IMR-90 (cell line): ENCODE results near the gene KCNJ6. TPM values are rescaled to one million over a fixed set of nuclear protein-coding genes. Genes with fewer than 3 reads are reported as not detected.

Experiments
- ATAC-seq: fragments of 200-7000 bp; cut with Tn5 transposase; 2 replicates; pipeline ENCODE4 v1.9.1; 2020; ENCODE audit warnings: low read depth, mild to moderate bottlenecking, moderate library complexity
- BruUV-seq: library from RNA; stranded (reverse); fragments of 400-500 nt; replicated peaks from 2 replicates; lab custom pipeline; 2021; lab: Mats Ljungman, UMichigan
- CTCF ChIA-PET: fragments of 300-600 bp; formaldehyde crosslinking; extraction: SDS; loops from one replicate; lab custom pipeline; 2021; ENCODE audit warnings: antibody characterized with exemption; lab: Yijun Ruan, JAX
- POLR2A ChIA-PET: fragments of 300-600 bp; sonication (Branson Sonifier 250); formaldehyde crosslinking; loops from one replicate; lab custom pipeline; 2022; ENCODE audit warnings: antibody characterized with exemption; ENCODE audit not compliant: unreplicated experiment; lab: Charles Lee
- DNase-seq: peaks from one replicate; pipeline ENCODE4 v3.0.0; 2013
- H2AFZ ChIP-seq: replicated peaks from 2 replicates; pipeline ENCODE3; 2013; ENCODE audit warnings: low read length, mild to moderate bottlenecking; ENCODE audit not compliant: poor library complexity
- H2AK5ac ChIP-seq: 2 replicates; pipeline ENCODE4 v1.6.1; 2013; ENCODE audit warnings: low read depth, low read length, inconsistent platforms
- H2AK9ac ChIP-seq: replicated peaks from 2 replicates; pipeline ENCODE3; 2013; ENCODE audit warnings: mild to moderate bottlenecking, low read depth, low read length, moderate library complexity; ENCODE audit not compliant: poor library complexity
- H2BK120ac ChIP-seq: 2 replicates; pipeline ENCODE4 v1.6.1; 2013; ENCODE audit warnings: low read depth, low read length, inconsistent platforms
- H2BK15ac ChIP-seq: 3 replicates; pipeline ENCODE4 v1.6.1; 2013; ENCODE audit warnings: low read depth, low read length, inconsistent platforms
- H2BK20ac ChIP-seq: 2 replicates; pipeline ENCODE4 v1.6.1; 2013; ENCODE audit warnings: low read depth, mild to moderate bottlenecking, inconsistent platforms, low read length, moderate library complexity
- H2BK5ac ChIP-seq: 2 replicates; pipeline ENCODE4 v1.6.1; 2013; ENCODE audit warnings: mild to moderate bottlenecking, low read depth, low read length, inconsistent platforms; ENCODE audit not compliant: poor library complexity, severe bottlenecking
- H3K14ac ChIP-seq: replicated peaks from 2 replicates; pipeline ENCODE4 v1.6.1; 2013; ENCODE audit warnings: low read depth, low read length, inconsistent platforms
- H3K18ac ChIP-seq: 2 replicates; pipeline ENCODE4 v1.6.1; 2013; ENCODE audit warnings: low read depth, low read length, control low read depth
- H3K23ac ChIP-seq: 2 replicates; pipeline ENCODE4 v1.6.1; 2013; ENCODE audit warnings: low read depth, low read length, inconsistent platforms
- H3K27ac ChIP-seq: 2 replicates; pipeline ENCODE4 v1.5.1; 2013; ENCODE audit warnings: mild to moderate bottlenecking, control low read depth, low read length; ENCODE audit not compliant: insufficient read depth
- H3K27me3 ChIP-seq: 2 replicates; pipeline ENCODE4 v1.6.1; 2013; ENCODE audit warnings: low read length; ENCODE audit not compliant: control insufficient read depth, insufficient read depth
- H3K36me3 ChIP-seq: 2 replicates; pipeline ENCODE4 v1.6.1; 2013; ENCODE audit warnings: low read length, mixed read lengths; ENCODE audit not compliant: control insufficient read depth, insufficient read depth
- H3K4ac ChIP-seq: 2 replicates; pipeline ENCODE4 v1.6.1; 2013; ENCODE audit warnings: low read depth, low read length, inconsistent platforms
- H3K4me1 ChIP-seq: 2 replicates; pipeline ENCODE4 v1.6.1; 2013; ENCODE audit warnings: low read length, mixed read lengths; ENCODE audit not compliant: control insufficient read depth, insufficient read depth
- H3K4me2 ChIP-seq: 2 replicates; pipeline ENCODE4 v1.6.1; 2013; ENCODE audit warnings: low read depth, mild to moderate bottlenecking, control low read depth, low read length, moderate library complexity
- H3K4me3 ChIP-seq: 2 replicates; pipeline ENCODE4 v1.5.1; 2013; ENCODE audit warnings: low read depth, mild to moderate bottlenecking, control low read depth, low read length, moderate library complexity; ENCODE audit not compliant: insufficient read depth
- H3K56ac ChIP-seq: 2 replicates; pipeline ENCODE4 v1.6.1; 2013; ENCODE audit warnings: low read length, inconsistent platforms; ENCODE audit not compliant: insufficient read depth; ENCODE audit errors: extremely low read depth
- H3K79me1 ChIP-seq, 2 experiments: 2 replicates each; pipeline ENCODE4 v1.6.1; 2013; ENCODE audit warnings: low read length in 2 of 2, inconsistent platforms in 1 of 2, low read depth in 1 of 2
- H3K9ac ChIP-seq: 2 replicates; pipeline ENCODE4 v1.6.1; 2013; ENCODE audit warnings: low read depth, low read length, control low read depth
- H3K9me1 ChIP-seq: 2 replicates; pipeline ENCODE4 v1.6.1; 2013; ENCODE audit warnings: low read length, inconsistent platforms; ENCODE audit not compliant: insufficient read depth
- H3K9me3 ChIP-seq: 2 replicates; pipeline ENCODE4 v1.6.1; 2013; ENCODE audit warnings: low read length; ENCODE audit not compliant: control insufficient read depth, insufficient read depth
- H4K20me1 ChIP-seq: 2 replicates; pipeline ENCODE4 v1.6.1; 2013; ENCODE audit warnings: low read length, inconsistent platforms; ENCODE audit not compliant: insufficient read depth
- H4K5ac ChIP-seq: 2 replicates; pipeline ENCODE4 v1.6.1; 2013; ENCODE audit warnings: mild to moderate bottlenecking, low read depth, low read length, control low read depth
- H4K8ac ChIP-seq, 2 experiments: 2 replicates each; pipeline ENCODE4 v1.6.1; 2013; ENCODE audit warnings: low read depth in 2 of 2, low read length in 2 of 2, control low read depth in 1 of 2, inconsistent platforms in 1 of 2
- H4K91ac ChIP-seq: 2 replicates; pipeline ENCODE4 v1.6.1; 2013; ENCODE audit warnings: low read depth, low read length, inconsistent platforms; ENCODE audit not compliant: insufficient read depth
- POLR2A ChIP-seq: IDR thresholded peaks from 2 replicates; pipeline ENCODE4 v1.6.1; 2012; ENCODE audit warnings: mild to moderate bottlenecking, low read depth, low read length
- WGBS, 2 experiments: methylation state at CpG; one replicate each; pipeline versions ENCODE4 v1.1.5 to v1.1.7; 2013; ENCODE audit warnings: missing lambda C conversion rate in 2 of 2; ENCODE audit not compliant: insufficient read length in 1 of 2; ENCODE audit errors: extremely low coverage in 2 of 2; 5-methylcytosine and 5-hydroxymethylcytosine counted together
- dilution Hi-C: fragments of 300-500 bp; cut with HindIII; formaldehyde crosslinking; loops from one replicate; pipeline ENCODE4 v1.14.3; 2018; ENCODE audit warnings: low sequenced_read_pairs; ENCODE audit not compliant: unreplicated experiment
- in situ Hi-C: fragments of 300-500 bp; cut with MboI; formaldehyde crosslinking; loops from 3 replicates; pipeline ENCODE4 v1.14.3; 2019; ENCODE audit warnings: low sequenced_read_pairs, inconsistent platforms, mixed read lengths
- intact Hi-C: fragments of 100-400 bp; cut with micrococcal nuclease; formaldehyde crosslinking; loops from 2 replicates; pipeline ENCODE4 v1.10.0; 2022
- polyA plus RNA-seq, 3 experiments: library from polyadenylated mRNA; depleted of rRNA; stranded (reverse); fragments of >200 nt; gene quantifications; 2 replicates each; pipeline ENCODE4 v1.2.3, GENCODE V29; 2012; ENCODE audit warnings: low replicate concordance in 1 of 3
- total RNA-seq: library from RNA; depleted of rRNA; stranded (reverse); fragments of >200 nt; gene quantifications from 2 replicates; pipeline ENCODE4 v1.2.3, GENCODE V29; 2012
- TF ChIP-seq, protein P1 (sequence below): fragments of 150-350 bp; IDR thresholded peaks from 2 replicates; pipeline ENCODE4 v1.6.1; 2017; ENCODE audit warnings: mild to moderate bottlenecking, antibody characterized with exemption, low read length, low read depth
- TF ChIP-seq, protein P2 (sequence below): fragments of 150-350 bp; IDR thresholded peaks from 2 replicates; pipeline ENCODE4 v1.6.1; 2016; ENCODE audit warnings: low read depth, mild to moderate bottlenecking, low read length, moderate library complexity, borderline replicate concordance

The KCNJ6 gene
- total and polyA plus RNA-seq, 2 of the 4 experiments (the other 2 are of a cell fraction), result under 0.01 to 0.02 TPM

DNA sequence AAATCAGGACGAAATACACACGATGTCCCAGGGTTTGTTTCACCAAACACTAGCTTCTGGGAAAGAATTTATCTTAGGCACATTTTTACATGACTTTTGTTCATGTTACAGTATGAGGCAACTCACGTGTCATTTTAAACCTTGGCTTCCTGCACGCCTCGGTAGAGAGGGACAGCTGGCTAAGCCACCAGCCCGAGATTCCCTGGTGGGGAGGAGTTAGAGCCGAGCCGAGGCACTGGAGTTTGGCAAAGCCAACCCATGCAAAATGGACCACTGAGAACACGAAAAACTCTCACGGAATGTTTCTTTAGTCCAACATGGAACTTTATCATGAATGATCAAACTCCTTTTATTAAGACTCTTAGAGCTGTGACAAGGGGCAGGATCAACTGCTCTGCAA is 309.7 kb downstream of the KCNJ6 start:
- Histone ChIP-seq H3K56ac (no peak overlapping the region), H3K18ac (no peak overlapping the region), H2AK9ac (no peak overlapping the region), H3K27me3 (peaks cover 25% of the 10 kb centered on the region), H3K9ac (no peak overlapping the region), H4K8ac (no peak overlapping the region), H3K79me1 (no peaks in the 10 kb centered on the region), H3K4me2 (no peak overlapping the region), H3K4me3 (no peak overlapping the region), H3K9me1 (0 out of 2 replicates have a peak, but pooled peaks cover 2% of the 10 kb centered on the region), H4K20me1 (no peaks in the 10 kb centered on the region), H3K9me3 (no peaks in the 10 kb centered on the region), H2BK20ac (no peak overlapping the region), H3K14ac (no peak overlapping the region), H3K36me3 (no peaks in the 10 kb centered on the region), H3K27ac (no peak overlapping the region), H3K4me1 (no peaks in the 10 kb centered on the region), H2AFZ (no peak overlapping the region), H3K4ac (no peak overlapping the region), H2BK15ac (no peak overlapping the region), H4K5ac (no peak overlapping the region), H2BK120ac (no peak overlapping the region), H4K91ac (no peak overlapping the region), H2AK5ac (no peak overlapping the region), H3K23ac (no peak overlapping the region), H2BK5ac (no peak overlapping the region)
- WGBS, 2 experiments, result no CpG with 5 or more reads among the region's 10 CpGs
- TF ChIP-seq, protein P1, sequence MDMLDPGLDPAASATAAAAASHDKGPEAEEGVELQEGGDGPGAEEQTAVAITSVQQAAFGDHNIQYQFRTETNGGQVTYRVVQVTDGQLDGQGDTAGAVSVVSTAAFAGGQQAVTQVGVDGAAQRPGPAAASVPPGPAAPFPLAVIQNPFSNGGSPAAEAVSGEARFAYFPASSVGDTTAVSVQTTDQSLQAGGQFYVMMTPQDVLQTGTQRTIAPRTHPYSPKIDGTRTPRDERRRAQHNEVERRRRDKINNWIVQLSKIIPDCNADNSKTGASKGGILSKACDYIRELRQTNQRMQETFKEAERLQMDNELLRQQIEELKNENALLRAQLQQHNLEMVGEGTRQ, result no peak
- TF ChIP-seq, protein P2, sequence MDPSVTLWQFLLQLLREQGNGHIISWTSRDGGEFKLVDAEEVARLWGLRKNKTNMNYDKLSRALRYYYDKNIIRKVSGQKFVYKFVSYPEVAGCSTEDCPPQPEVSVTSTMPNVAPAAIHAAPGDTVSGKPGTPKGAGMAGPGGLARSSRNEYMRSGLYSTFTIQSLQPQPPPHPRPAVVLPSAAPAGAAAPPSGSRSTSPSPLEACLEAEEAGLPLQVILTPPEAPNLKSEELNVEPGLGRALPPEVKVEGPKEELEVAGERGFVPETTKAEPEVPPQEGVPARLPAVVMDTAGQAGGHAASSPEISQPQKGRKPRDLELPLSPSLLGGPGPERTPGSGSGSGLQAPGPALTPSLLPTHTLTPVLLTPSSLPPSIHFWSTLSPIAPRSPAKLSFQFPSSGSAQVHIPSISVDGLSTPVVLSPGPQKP, result no peak
- TF ChIP-seq POLR2A, result no peak
- DNase-seq (no peak), ATAC-seq (no peak)
- dilution Hi-C loops (no loop called here), intact Hi-C loops (no loop called here), in situ Hi-C loops (no loop called here)
- ChIA-PET CTCF (no interaction called here), POLR2A (no interaction called here)
- no TSS peak for BruUV-seq
